Lung microvascular endothelial cell (primary cell): ENCODE results near the gene ANKRD13C. TPM values are rescaled to one million over a fixed set of nuclear protein-coding genes. Genes with fewer than 3 reads are reported as not detected.

Source experiments
- DNase-seq, 2 donors: peaks; one replicate each; pipeline versions ENCODE4 v3.0.0 to v3.0.0-alpha.2; 2010; ENCODE audit warnings: low read depth in 2 of 2
- total RNA-seq: library from RNA; depleted of rRNA; stranded (reverse); fragments of >200 nt; gene quantifications from 2 replicates; pipeline ENCODE4 v1.2.1, GENCODE V29; 2014

ANKRD13C gene
- total RNA-seq, 1 donor from 2014 or later, result 23.4 TPM

DNA sequence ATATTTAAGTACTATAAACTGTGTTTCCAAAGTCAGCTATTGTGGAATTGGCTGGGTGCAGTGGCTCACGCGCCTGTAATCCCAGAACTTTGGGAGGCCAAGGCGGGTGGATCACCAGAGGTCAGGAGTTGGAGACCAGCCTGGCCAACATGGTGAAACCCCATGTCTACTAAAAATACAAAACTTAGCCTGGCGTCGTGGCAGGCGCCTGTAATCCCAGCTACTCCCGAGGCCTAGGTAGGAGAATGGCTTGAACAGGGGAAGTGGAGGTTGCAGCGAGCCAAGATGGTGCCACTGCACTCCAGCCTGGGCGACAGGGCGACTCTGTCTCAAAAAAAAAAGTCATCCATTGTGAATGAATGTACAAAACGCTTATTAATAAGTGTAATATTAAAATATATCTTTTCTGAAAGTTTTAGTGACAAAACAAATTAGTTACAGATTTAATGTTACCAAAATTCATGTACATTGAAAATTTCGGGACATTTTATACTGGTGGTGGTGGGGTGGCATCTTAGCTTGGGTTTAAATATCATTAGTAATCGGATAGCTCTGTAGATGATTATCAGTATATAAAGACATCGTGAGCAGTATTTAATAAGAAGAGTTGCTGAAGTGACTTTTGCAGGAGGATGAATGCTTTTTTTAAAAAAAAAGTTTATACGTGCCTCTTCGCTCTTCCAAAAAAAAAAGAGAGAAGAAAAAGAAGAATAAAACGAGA is 133.8 kb downstream of the ANKRD13C start:
- DNase-seq, result no peak

DNA sequence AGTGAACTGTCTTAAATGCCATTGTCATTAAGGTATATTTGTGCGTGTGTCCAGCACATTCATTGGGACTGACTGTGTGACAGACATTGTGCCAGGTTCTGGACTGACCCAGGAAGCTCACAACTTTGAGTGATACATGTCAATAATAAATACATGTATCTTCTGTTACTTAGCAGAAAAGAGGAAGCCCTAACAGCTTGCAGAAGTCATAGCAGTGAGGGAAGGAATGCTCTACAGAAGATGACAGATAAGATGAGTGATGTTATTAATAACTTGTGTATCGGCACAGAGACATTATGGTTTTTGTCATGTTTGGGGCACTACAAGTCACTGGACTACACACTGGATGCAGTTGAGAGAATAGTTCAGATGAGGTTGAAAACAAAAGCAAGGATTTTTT is 134.5 kb downstream of the ANKRD13C start:
- no peak for DNase-seq

DNA sequence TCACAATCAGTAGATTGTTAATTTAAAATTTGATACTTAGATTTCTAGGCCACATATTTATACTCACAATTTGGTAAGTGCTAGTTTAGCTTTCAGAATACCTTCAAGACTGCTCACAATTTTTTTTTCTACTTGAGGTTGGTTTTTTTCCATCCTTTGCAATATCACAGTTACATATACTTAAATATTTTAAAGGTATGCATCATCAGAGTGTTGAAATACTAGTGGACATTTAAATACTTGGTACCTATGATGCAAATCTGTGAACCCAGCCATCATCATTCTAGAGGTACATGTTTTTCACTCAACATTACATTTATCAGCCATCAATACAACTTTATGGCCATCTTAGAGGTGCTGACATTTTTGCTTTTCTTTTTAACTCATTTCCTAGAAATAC is 143.0 kb downstream of the ANKRD13C start:
- DNase-seq, result no peak

DNA sequence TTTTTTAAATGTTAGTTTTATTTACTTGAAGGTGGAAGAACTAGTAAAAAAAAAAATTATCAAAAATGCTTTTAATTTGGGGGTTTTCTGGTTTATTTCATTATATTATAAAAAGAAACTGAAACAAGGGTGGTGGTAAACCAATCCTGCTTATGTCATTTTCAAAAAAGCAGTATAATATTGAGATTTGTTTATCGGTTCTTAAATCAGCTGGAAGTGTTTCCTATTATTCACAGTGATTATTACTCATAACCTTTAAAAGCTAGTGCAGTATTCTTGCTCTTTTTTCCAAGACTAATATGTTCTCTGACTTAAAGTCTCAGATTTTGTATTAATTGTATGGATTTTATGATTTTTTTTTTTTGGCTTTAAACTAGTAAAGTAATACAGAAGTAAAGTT is 143.7 kb downstream of the ANKRD13C start:
- DNase-seq, result peak in 1 of 2 donors; percentile 60

Other genes with a start within 250 kb of the ANKRD13C start
- gene LRRC40, start 149.1 kb downstream of the ANKRD13C start, total RNA-seq, result 15.3 and 15.7 TPM in 2 replicates
- gene SRSF11, start 133.3 kb downstream of the ANKRD13C start, total RNA-seq, result 62.3 and 76.0 TPM in 2 replicates
- 0.79 and 0.87 TPM in 2 replicates for gene CTH, start 56.5 kb upstream of the ANKRD13C start, total RNA-seq